Lower leg skin (tissue), 3 donors: ENCODE measurements around the gene PHF21A.

ENCODE experiments used
- CTCF ChIP-seq, 3 donors: fragments of 450-650 bp; IDR thresholded peaks; one replicate each; pipeline ENCODE4 v1.5.1; 2016; ENCODE audit warnings: antibody characterized with exemption in 3 of 3, mild to moderate bottlenecking in 3 of 3, moderate library complexity in 2 of 3
- POLR2A ChIP-seq, 2 donors: fragments of 450-650 bp; IDR thresholded peaks; one replicate each; pipeline ENCODE4 v1.6.1; 2016 to 2017; ENCODE audit warnings: antibody characterized with exemption in 2 of 2, mild to moderate bottlenecking in 1 of 2, moderate library complexity in 1 of 2

- TF ChIP-seq POLR2A (IDR thresholded peaks at IDR 0.05) (no peak), CTCF (IDR thresholded peaks at IDR 0.05) (no peak)
Observed at GRCh38 chr11:45895553-45896259, 225.5 kb downstream of the PHF21A start.
